ENCODE data around the gene HJURP. TPM values are rescaled to one million over a fixed set of nuclear protein-coding genes. Genes with fewer than 3 reads are reported as not detected.

HJURP gene
- total and polyA plus RNA-seq, 7 donors = 0.08 to 0.25 (median 0.10) TPM; not detected in 4

GRCh38 chr2:233852056-233852455, 2.3 kb downstream of the HJURP start:
- H3K27ac ChIP-seq = no peak overlapping the region
- WGBS, 3 donors = 76 to 88% (median 87%) methylated on average over 3 of the region's 3 CpGs
- H3K27me3 ChIP-seq (ENCODE audit: insufficient read depth in 3 of 3, low read length in 2 of 3) = peaks cover 0 to 5% (median 0%) of the 10 kb centered on the region in 3 donors
- no peak for TF ChIP-seq CTCF (IDR thresholded peaks at IDR 0.05)
- H3K4me1 ChIP-seq = peaks cover 4% of the 10 kb centered on the region
- no peaks in the 10 kb centered on the region for H3K36me3 ChIP-seq (ENCODE audit: insufficient read depth in 1 of 2, low read depth in 1 of 2)
- H3K4me3 ChIP-seq = no peak overlapping the region
- intact Hi-C loops (cut with DNase I) = no loop called here
- ATAC-seq = no peak
- DNase-seq = no peak
- no peaks in the 10 kb centered on the region for H3K9me3 ChIP-seq

GRCh38 chr2:233851169-233851568, 3.2 kb downstream of the HJURP start:
- no peak for ATAC-seq
- H3K9me3 ChIP-seq = no peaks in the 10 kb centered on the region
- peaks cover 4% of the 10 kb centered on the region for H3K4me1 ChIP-seq
- no peak for TF ChIP-seq CTCF (IDR thresholded peaks at IDR 0.05)
- peaks cover 0 to 5% (median 0%) of the 10 kb centered on the region in 3 donors for H3K27me3 ChIP-seq (ENCODE audit: insufficient read depth in 3 of 3, low read length in 2 of 3)
- DNase-seq = no peak
- H3K27ac ChIP-seq = no peak overlapping the region
- 94 to 97% (median 95%) methylated on average over 6 of the region's 6 CpGs for WGBS, 3 donors
- no peaks in the 10 kb centered on the region for H3K36me3 ChIP-seq (ENCODE audit: insufficient read depth in 1 of 2, low read depth in 1 of 2)
- intact Hi-C loops (cut with DNase I) = no loop called here
- H3K4me3 ChIP-seq = no peak overlapping the region

- intact Hi-C loops (cut with DNase I) = no loop called here
- peaks cover 0 to 5% (median 0%) of the 10 kb centered on the region in 3 donors for H3K27me3 ChIP-seq (ENCODE audit: insufficient read depth in 3 of 3, low read length in 2 of 3)
- H3K4me1 ChIP-seq = peaks cover 4% of the 10 kb centered on the region
- no peaks in the 10 kb centered on the region for H3K36me3 ChIP-seq (ENCODE audit: insufficient read depth in 1 of 2, low read depth in 1 of 2)
- 92 to 95% (median 95%) methylated on average over 7 of the region's 7 CpGs for WGBS, 3 donors
- no peak overlapping the region for H3K27ac ChIP-seq
- no peaks in the 10 kb centered on the region for H3K9me3 ChIP-seq
- ATAC-seq = no peak
- no peak for TF ChIP-seq CTCF (IDR thresholded peaks at IDR 0.05)
- no peak for DNase-seq
- H3K4me3 ChIP-seq = no peak overlapping the region
Measured at GRCh38 chr2:233850745-233851144, 3.6 kb downstream of the HJURP start.

GRCh38 chr2:233849607-233850271, 4.6 kb downstream of the HJURP start:
- no peak overlapping the region for H3K27ac ChIP-seq
- TF ChIP-seq CTCF (IDR thresholded peaks at IDR 0.05) = no peak
- DNase-seq = no peak
- intact Hi-C loops (cut with DNase I) = no loop called here
- 92 to 94% (median 93%) methylated on average over 13 of the region's 13 CpGs for WGBS, 3 donors
- H3K9me3 ChIP-seq = no peaks in the 10 kb centered on the region
- H3K27me3 ChIP-seq (ENCODE audit: insufficient read depth in 3 of 3, low read length in 2 of 3) = peaks cover 0 to 5% (median 0%) of the 10 kb centered on the region in 3 donors
- H3K36me3 ChIP-seq (ENCODE audit: insufficient read depth in 1 of 2, low read depth in 1 of 2) = no peaks in the 10 kb centered on the region
- peaks cover 4% of the 10 kb centered on the region for H3K4me1 ChIP-seq
- no peak overlapping the region for H3K4me3 ChIP-seq
- ATAC-seq = no peak

- WGBS, 3 donors = 95 to 96% (median 96%) methylated on average over 13 of the region's 13 CpGs
- Histone ChIP-seq H3K4me3 (no peak overlapping the region), H3K27me3 (ENCODE audit: insufficient read depth in 3 of 3, low read length in 2 of 3) (peaks cover 0 to 5% (median 0%) of the 10 kb centered on the region in 3 donors), H3K27ac (no peak overlapping the region), H3K9me3 (no peaks in the 10 kb centered on the region), H3K36me3 (ENCODE audit: insufficient read depth in 1 of 2, low read depth in 1 of 2) (no peaks in the 10 kb centered on the region), H3K4me1 (no peaks in the 10 kb centered on the region)
- ATAC-seq (no peak), DNase-seq (no peak)
- intact Hi-C loops (cut with DNase I) = no loop called here
- TF ChIP-seq CTCF (IDR thresholded peaks at IDR 0.05) = no peak
Measured at GRCh38 chr2:233848276-233848675, 6.1 kb downstream of the HJURP start.

All from psoas muscle (tissue), 8 donors.